Right ventricle myocardium superior (tissue), 1 donor: ENCODE results near the gene SPRR4. TPM values are rescaled to one million over a fixed set of nuclear protein-coding genes. Genes with fewer than 3 reads are reported as not detected.

Experiments
- ATAC-seq: fragments of 200-7000 bp; cut with Tn5 transposase; one replicate; pipeline ENCODE4 v1.9.1; 2020; ENCODE audit warnings: mild to moderate bottlenecking; ENCODE audit not compliant: poor library complexity
- DNase-seq: peaks from one replicate; pipeline ENCODE4 v3.0.0-alpha.2; 2020
- intact Hi-C: fragments of 100-400 bp; cut with DNase I; formaldehyde crosslinking; loops from one replicate; pipeline ENCODE4 v1.11.2; 2022
- total RNA-seq: library from RNA; stranded (reverse); fragmentation: NEBNext Ultra II Directional; extraction: Animal tissue kit (Norgen Biotek cat#: 25700); gene quantifications from one replicate; pipeline ENCODE4 v1.2.1, GENCODE V29; 2021
- donor health status: DM: no; HTN: yes; CAD: no; lungs with severe emphysema.

Gene SPRR4
- total RNA-seq, 1 donor from 2014 or later: not detected

- DNase-seq: no peak
- no peak for ATAC-seq
- intact Hi-C loops: no loop called here
Observed at GRCh38 chr1:152962876-152963415, 7.5 kb upstream of the SPRR4 start.

- intact Hi-C loops: no loop called here
- no peak for DNase-seq
- ATAC-seq: no peak
Observed at GRCh38 chr1:152964536-152964935, 5.9 kb upstream of the SPRR4 start.

- intact Hi-C loops: no loop called here
- DNase-seq (no peak), ATAC-seq (no peak)
Observed at GRCh38 chr1:152965853-152966252, 4.6 kb upstream of the SPRR4 start.

GRCh38 chr1:152967201-152967600, 3.2 kb upstream of the SPRR4 start:
- DNase-seq (no peak), ATAC-seq (no peak)
- intact Hi-C loops: no loop called here

- no peak for DNase-seq
- intact Hi-C loops: no loop called here
- ATAC-seq: no peak
Observed at GRCh38 chr1:152968248-152968647, 2.2 kb upstream of the SPRR4 start.

GRCh38 chr1:152969036-152969435, 1.4 kb upstream of the SPRR4 start:
- no peak for DNase-seq
- no peak for ATAC-seq
- intact Hi-C loops: no loop called here

GRCh38 chr1:152972196-152972886, 1.9 kb downstream of the SPRR4 start:
- DNase-seq (no peak), ATAC-seq (no peak)
- intact Hi-C loops: no loop called here

- ATAC-seq (no peak), DNase-seq (no peak)
- intact Hi-C loops: no loop called here
Observed at GRCh38 chr1:152976688-152977087, 6.2 kb downstream of the SPRR4 start.

- ATAC-seq (no peak), DNase-seq (no peak)
- intact Hi-C loops: no loop called here
Observed at GRCh38 chr1:152977614-152978013, 7.2 kb downstream of the SPRR4 start.

- DNase-seq (no peak), ATAC-seq (no peak)
- intact Hi-C loops: no loop called here
Observed at GRCh38 chr1:152980676-152981075, 10.2 kb downstream of the SPRR4 start.

- ATAC-seq (no peak), DNase-seq (no peak)
- intact Hi-C loops: no loop called here
Observed at GRCh38 chr1:152981146-152981871, 10.9 kb downstream of the SPRR4 start.

GRCh38 chr1:152982076-152982475, 11.6 kb downstream of the SPRR4 start:
- DNase-seq (no peak), ATAC-seq (no peak)
- intact Hi-C loops: no loop called here

- DNase-seq: no peak
- intact Hi-C loops: no loop called here
- ATAC-seq: no peak
Observed at GRCh38 chr1:152983234-152983633, 12.8 kb downstream of the SPRR4 start.

- DNase-seq (no peak), ATAC-seq (no peak)
- intact Hi-C loops: no loop called here
Observed at GRCh38 chr1:152983743-152984142, 13.3 kb downstream of the SPRR4 start, which contains the start of gene SPRR1A. SPRR1A (plus strand) TSS chr1:152984081; CDS start chr1:152985231, 1,150 bp downstream.

- DNase-seq (no peak), ATAC-seq (no peak)
- intact Hi-C loops: no loop called here
Observed at GRCh38 chr1:152986578-152986977, 16.1 kb downstream of the SPRR4 start.

GRCh38 chr1:152993186-152993585, 22.7 kb downstream of the SPRR4 start:
- DNase-seq (no peak), ATAC-seq (no peak)
- intact Hi-C loops: no loop called here

GRCh38 chr1:152995842-152996241, 25.4 kb downstream of the SPRR4 start:
- ATAC-seq (no peak), DNase-seq (no peak)
- intact Hi-C loops: no loop called here

- intact Hi-C loops: no loop called here
- no peak for ATAC-seq
- no peak for DNase-seq
Observed at GRCh38 chr1:152996633-152997400, 26.4 kb downstream of the SPRR4 start.

GRCh38 chr1:152997901-152998300, 27.5 kb downstream of the SPRR4 start:
- ATAC-seq (no peak), DNase-seq (no peak)
- intact Hi-C loops: no loop called here
